ENCODE data around the gene DCUN1D5. TPM values are rescaled to one million over a fixed set of nuclear protein-coding genes. Genes with fewer than 3 reads are reported as not detected.

The DCUN1D5 gene
- polyA plus RNA-seq, 1 donor from 2014 or later = 85.5 TPM

- H3K4me2 ChIP-seq (ENCODE audit: low read length) = peak overlapping the region; percentile 60
Observed at GRCh38 chr11:103109818-103110388, 17.9 kb upstream of the DCUN1D5 start.

GRCh38 chr11:103108933-103109817 lies 17.2 kb upstream of the DCUN1D5 start, which contains the start of gene DYNC2H1:
Gene DYNC2H1 (plus strand): TSS chr11:103109426. CDS start chr11:103109575, 149 bp downstream.
- Histone ChIP-seq H2AFZ (ENCODE audit: low read depth, low read length) (peak within 1 kb of the TSS; percentile 90), H3K27me3 (ENCODE audit: insufficient read depth, low read depth, low read length) (no peaks in the 10 kb centered on the region), H3K9me3 (ENCODE audit: low read length) (no peaks in the 10 kb centered on the region), H3K9me2 (ENCODE audit: insufficient read depth, low read length) (no peaks in the 10 kb centered on the region), H3K4me3 (ENCODE audit: low read length) (peak within 1 kb of the TSS; percentile 91), H3F3A (ENCODE audit: insufficient read depth, low read length, poor library complexity, severe bottlenecking) (no peaks in the 10 kb centered on the region), H3K79me2 (replicated peaks; ENCODE audit: insufficient read depth, low read length) (peaks cover 2% of the 10 kb centered on the region), H4K20me1 (ENCODE audit: insufficient read depth) (no peaks in the 10 kb centered on the region), H3K4me2 (ENCODE audit: low read length) (peak within 1 kb of the TSS; percentile 60), H3K27ac (ENCODE audit: low read length) (peak within 1 kb of the TSS; percentile 61), H3K36me3 (ENCODE audit: insufficient read depth, low read length) (no peaks in the 10 kb centered on the region), H3K9ac (ENCODE audit: low read length) (peak within 1 kb of the TSS; percentile 61)
- TF ChIP-seq TAF1 (IDR thresholded peaks at IDR 0.05; ENCODE audit: low read depth) (no peak), RAD21 (conservative IDR thresholded peaks at IDR 0.05) (peak; percentile 54), MXI1 (conservative IDR thresholded peaks at IDR 0.05; ENCODE audit: poor library complexity, severe bottlenecking) (peak; percentile 96), EZH2 (IDR thresholded peaks at IDR 0.05; ENCODE audit: borderline replicate concordance, insufficient read depth, low read length, poor library complexity, severe bottlenecking) (no peak), POLR2AphosphoS5 (IDR thresholded peaks at IDR 0.05) (no peak)
- TF ChIP-seq, protein P1, sequence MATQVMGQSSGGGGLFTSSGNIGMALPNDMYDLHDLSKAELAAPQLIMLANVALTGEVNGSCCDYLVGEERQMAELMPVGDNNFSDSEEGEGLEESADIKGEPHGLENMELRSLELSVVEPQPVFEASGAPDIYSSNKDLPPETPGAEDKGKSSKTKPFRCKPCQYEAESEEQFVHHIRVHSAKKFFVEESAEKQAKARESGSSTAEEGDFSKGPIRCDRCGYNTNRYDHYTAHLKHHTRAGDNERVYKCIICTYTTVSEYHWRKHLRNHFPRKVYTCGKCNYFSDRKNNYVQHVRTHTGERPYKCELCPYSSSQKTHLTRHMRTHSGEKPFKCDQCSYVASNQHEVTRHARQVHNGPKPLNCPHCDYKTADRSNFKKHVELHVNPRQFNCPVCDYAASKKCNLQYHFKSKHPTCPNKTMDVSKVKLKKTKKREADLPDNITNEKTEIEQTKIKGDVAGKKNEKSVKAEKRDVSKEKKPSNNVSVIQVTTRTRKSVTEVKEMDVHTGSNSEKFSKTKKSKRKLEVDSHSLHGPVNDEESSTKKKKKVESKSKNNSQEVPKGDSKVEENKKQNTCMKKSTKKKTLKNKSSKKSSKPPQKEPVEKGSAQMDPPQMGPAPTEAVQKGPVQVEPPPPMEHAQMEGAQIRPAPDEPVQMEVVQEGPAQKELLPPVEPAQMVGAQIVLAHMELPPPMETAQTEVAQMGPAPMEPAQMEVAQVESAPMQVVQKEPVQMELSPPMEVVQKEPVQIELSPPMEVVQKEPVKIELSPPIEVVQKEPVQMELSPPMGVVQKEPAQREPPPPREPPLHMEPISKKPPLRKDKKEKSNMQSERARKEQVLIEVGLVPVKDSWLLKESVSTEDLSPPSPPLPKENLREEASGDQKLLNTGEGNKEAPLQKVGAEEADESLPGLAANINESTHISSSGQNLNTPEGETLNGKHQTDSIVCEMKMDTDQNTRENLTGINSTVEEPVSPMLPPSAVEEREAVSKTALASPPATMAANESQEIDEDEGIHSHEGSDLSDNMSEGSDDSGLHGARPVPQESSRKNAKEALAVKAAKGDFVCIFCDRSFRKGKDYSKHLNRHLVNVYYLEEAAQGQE (IDR thresholded peaks at IDR 0.05; ENCODE audit: borderline replicate concordance) = peak; percentile 42

More at GRCh38 chr11:103109818-103110388, 17.9 kb upstream of the DCUN1D5 start:
- H2AFZ ChIP-seq (ENCODE audit: low read depth, low read length) = peak overlapping the region; percentile 90
- H3K9ac ChIP-seq (ENCODE audit: low read length) = peak overlapping the region; percentile 61
- H3K79me2 ChIP-seq (replicated peaks; ENCODE audit: insufficient read depth, low read length) = peaks cover 2% of the 10 kb centered on the region
- peak overlapping the region; percentile 61 for H3K27ac ChIP-seq (ENCODE audit: low read length)
- no peaks in the 10 kb centered on the region for H3K27me3 ChIP-seq (ENCODE audit: insufficient read depth, low read depth, low read length)
- H3K9me3 ChIP-seq (ENCODE audit: low read length) = no peaks in the 10 kb centered on the region
- H4K20me1 ChIP-seq (ENCODE audit: insufficient read depth) = no peaks in the 10 kb centered on the region
- H3K9me2 ChIP-seq (ENCODE audit: insufficient read depth, low read length) = no peaks in the 10 kb centered on the region
- TF ChIP-seq MXI1 (conservative IDR thresholded peaks at IDR 0.05; ENCODE audit: poor library complexity, severe bottlenecking) (no peak), RAD21 (conservative IDR thresholded peaks at IDR 0.05) (no peak), SMC3 (conservative IDR thresholded peaks at IDR 0.05; ENCODE audit: poor library complexity) (no peak), EZH2 (IDR thresholded peaks at IDR 0.05; ENCODE audit: borderline replicate concordance, insufficient read depth, low read length, poor library complexity, severe bottlenecking) (no peak), CTCF (IDR thresholded peaks at IDR 0.05; ENCODE audit: poor library complexity, severe bottlenecking) (no peak), TAF1 (IDR thresholded peaks at IDR 0.05; ENCODE audit: low read depth) (no peak), EP300 (conservative IDR thresholded peaks at IDR 0.05; ENCODE audit: poor library complexity, severe bottlenecking) (no peak), POLR2AphosphoS5 (IDR thresholded peaks at IDR 0.05) (no peak)
- TF ChIP-seq, protein P1 (IDR thresholded peaks at IDR 0.05; ENCODE audit: borderline replicate concordance) = no peak
- H3K36me3 ChIP-seq (ENCODE audit: insufficient read depth, low read length) = no peaks in the 10 kb centered on the region
- peak overlapping the region; percentile 91 for H3K4me3 ChIP-seq (ENCODE audit: low read length)
- no peaks in the 10 kb centered on the region for H3F3A ChIP-seq (ENCODE audit: insufficient read depth, low read length, poor library complexity, severe bottlenecking)
